GM18909 (cell line): ENCODE measurements around the gene ZBTB46.

Experiments used
- ATAC-seq: cut with Tn5 transposase; IDR thresholded peaks from one replicate; pipeline ENCODE4 v1.9.1; 2021; ENCODE audit warnings: mild to moderate bottlenecking; ENCODE audit not compliant: unreplicated experiment, poor library complexity

Gene ZBTB46

GRCh38 chr20:63771046-63771707 lies 59.9 kb downstream of the ZBTB46 start:
- ATAC-seq, result no peak

- no peak for ATAC-seq
These were observed 61.1 kb downstream of the ZBTB46 start for GRCh38 chr20:63769891-63770474.

GRCh38 chr20:63768591-63769515 lies 62.2 kb downstream of the ZBTB46 start:
- ATAC-seq, result no peak

- ATAC-seq, result no peak
These were observed 63.2 kb downstream of the ZBTB46 start for GRCh38 chr20:63767886-63768285.

- no peak for ATAC-seq
These were observed 63.6 kb downstream of the ZBTB46 start for GRCh38 chr20:63767456-63767855.

- ATAC-seq, result no peak
These were observed 64.2 kb downstream of the ZBTB46 start for GRCh38 chr20:63766695-63767426.

- no peak for ATAC-seq
These were observed 65.2 kb downstream of the ZBTB46 start for GRCh38 chr20:63765902-63766301.

GRCh38 chr20:63765082-63765873 lies 65.8 kb downstream of the ZBTB46 start:
- no peak for ATAC-seq

- ATAC-seq, result no peak
These were observed 71.6 kb downstream of the ZBTB46 start for GRCh38 chr20:63759377-63759901.

GRCh38 chr20:63758152-63758551 lies 72.9 kb downstream of the ZBTB46 start:
- ATAC-seq, result no peak

- no peak for ATAC-seq
These were observed 74.4 kb downstream of the ZBTB46 start for GRCh38 chr20:63756648-63756991.

GRCh38 chr20:63755933-63756647 lies 75.0 kb downstream of the ZBTB46 start:
- ATAC-seq, result no peak

- ATAC-seq, result no peak
These were observed 77.1 kb downstream of the ZBTB46 start for GRCh38 chr20:63754008-63754407.

GRCh38 chr20:63753381-63753780 lies 77.7 kb downstream of the ZBTB46 start:
- no peak for ATAC-seq

- ATAC-seq, result no peak
These were observed 78.5 kb downstream of the ZBTB46 start for GRCh38 chr20:63752411-63753101.

GRCh38 chr20:63751471-63752271 lies 79.4 kb downstream of the ZBTB46 start:
- ATAC-seq, result no peak

GRCh38 chr20:63750807-63751470 lies 80.1 kb downstream of the ZBTB46 start:
- ATAC-seq, result no peak
